ENCODE measurements around the gene SPTBN4. TPM values are rescaled to one million over a fixed set of nuclear protein-coding genes. Genes with fewer than 3 reads are reported as not detected.
A peak's percentile ranks its signal among the peaks of the same experiment; 100 is the strongest.
"Not testable (repeated sequence)": the region's sequence is repeated elsewhere in the genome, so short reads cannot be mapped to it uniquely, and the experiment has no call there.

SPTBN4 gene
- 0.89 and 2.4 TPM in 2 replicates for total RNA-seq

- DNase-seq (ENCODE audit: low read depth) = no peak
Observed at GRCh38 chr19:40466985-40467734, at the start of gene SPTBN4. TSS of gene SPTBN4 (plus strand) at chr19:40467001. CDS start at chr19:40472622, 5,621 bp downstream.

- no peak for DNase-seq (ENCODE audit: low read depth)
Observed at GRCh38 chr19:40417643-40417981, 49.2 kb upstream of the SPTBN4 start.

- no peak for DNase-seq (ENCODE audit: low read depth)
Observed at GRCh38 chr19:40418040-40418439, 48.8 kb upstream of the SPTBN4 start.

GRCh38 chr19:40419066-40419612 is 47.7 kb upstream of the SPTBN4 start:
- no peak for DNase-seq (ENCODE audit: low read depth)

- DNase-seq (ENCODE audit: low read depth) = no peak
Observed at GRCh38 chr19:40419780-40420179, 47.0 kb upstream of the SPTBN4 start.

GRCh38 chr19:40420451-40420765 is 46.4 kb upstream of the SPTBN4 start:
- DNase-seq (ENCODE audit: low read depth) = no peak

GRCh38 chr19:40420766-40421765 is 45.7 kb upstream of the SPTBN4 start:
- peak; percentile 72 for DNase-seq (ENCODE audit: low read depth)

GRCh38 chr19:40421993-40422747 is 44.6 kb upstream of the SPTBN4 start:
- DNase-seq (ENCODE audit: low read depth) = no peak

- DNase-seq (ENCODE audit: low read depth) = no peak
Observed at GRCh38 chr19:40422748-40423566, 43.8 kb upstream of the SPTBN4 start.

GRCh38 chr19:40423938-40424337 is 42.9 kb upstream of the SPTBN4 start:
- no peak for DNase-seq (ENCODE audit: low read depth)

- no peak for DNase-seq (ENCODE audit: low read depth)
Observed at GRCh38 chr19:40424637-40425449, 42.0 kb upstream of the SPTBN4 start.

- peak; percentile 96 for DNase-seq (ENCODE audit: low read depth)
Observed at GRCh38 chr19:40425450-40426287, 41.1 kb upstream of the SPTBN4 start, which contains the start of gene SERTAD1. TSS of gene SERTAD1 (minus strand) at chr19:40425992. CDS start at chr19:40423546, 2,446 bp downstream.

- DNase-seq (ENCODE audit: low read depth) = not testable (repeated sequence)
Observed at GRCh38 chr19:40428197-40428596, 38.6 kb upstream of the SPTBN4 start.

GRCh38 chr19:40430242-40430641 is 36.6 kb upstream of the SPTBN4 start:
- not testable (repeated sequence) for DNase-seq (ENCODE audit: low read depth)

GRCh38 chr19:40431698-40432097 is 35.1 kb upstream of the SPTBN4 start:
- no peak for DNase-seq (ENCODE audit: low read depth)

GRCh38 chr19:40432760-40433159 is 34.0 kb upstream of the SPTBN4 start:
- DNase-seq (ENCODE audit: low read depth) = not testable (repeated sequence)

- peak; percentile 74 for DNase-seq (ENCODE audit: low read depth)
Observed at GRCh38 chr19:40433391-40434216, 33.2 kb upstream of the SPTBN4 start.

- DNase-seq (ENCODE audit: low read depth) = no peak
Observed at GRCh38 chr19:40438284-40438683, 28.5 kb upstream of the SPTBN4 start.
